Progenitor cell of endocrine pancreas (in vitro differentiated cells): Measurements from ENCODE around the gene ASAP2. TPM values are rescaled to one million over a fixed set of nuclear protein-coding genes. Genes with fewer than 3 reads are reported as not detected.
"Not testable (repeated sequence)": the region's sequence is repeated elsewhere in the genome, so short reads cannot be mapped to it uniquely, and the experiment has no call there.

ENCODE experiments used
- DNase-seq: peaks from one replicate; pipeline ENCODE4 v3.0.0; 2021; ENCODE audit warnings: low spot score; ENCODE audit not compliant: unreplicated experiment
- H3K27ac Mint-ChIP-seq: 2 replicates; pipeline ENCODE4 v1.8.0; 2021; ENCODE audit warnings: mild to moderate bottlenecking, moderate library complexity, mixed read lengths
- H3K27me3 Mint-ChIP-seq: 2 replicates; pipeline ENCODE4 v1.8.0; 2021; ENCODE audit warnings: mixed read lengths
- H3K36me3 Mint-ChIP-seq: 2 replicates; pipeline ENCODE4 v1.8.0; 2022; ENCODE audit warnings: mixed read lengths; ENCODE audit not compliant: insufficient read depth
- H3K4me1 Mint-ChIP-seq: 2 replicates; pipeline ENCODE4 v1.8.0; 2021; ENCODE audit warnings: low read depth, mixed read lengths
- H3K4me3 Mint-ChIP-seq: 2 replicates; pipeline ENCODE4 v1.8.0; 2021; ENCODE audit warnings: low read depth, mild to moderate bottlenecking, moderate library complexity, mixed read lengths
- H3K9me3 Mint-ChIP-seq: 2 replicates; pipeline ENCODE4 v1.8.0; 2021; ENCODE audit warnings: low read depth, mixed read lengths
- total RNA-seq: library from RNA; stranded (reverse); gene quantifications from 2 replicates; pipeline ENCODE4 v1.2.1, GENCODE V29; 2021
- TF ChIP-seq, protein P1 (sequence below): fragments of 200-600 bp; sonication (generic); IDR thresholded peaks from one replicate; pipeline ENCODE4 v1.5.0; 2021; ENCODE audit warnings: antibody characterized with exemption, mild to moderate bottlenecking; ENCODE audit not compliant: unreplicated experiment

The ASAP2 gene
- total RNA-seq, 1 donor from 2014 or later, result 65.4 TPM

GRCh38 chr2:9391961-9392720 is 185.5 kb downstream of the ASAP2 start:
- H3K27me3 Mint-ChIP-seq, result no peaks in the 10 kb centered on the region
- no peaks in the 10 kb centered on the region for H3K9me3 Mint-ChIP-seq
- H3K36me3 Mint-ChIP-seq, result peaks cover 24% of the 10 kb centered on the region
- TF ChIP-seq, protein P1, sequence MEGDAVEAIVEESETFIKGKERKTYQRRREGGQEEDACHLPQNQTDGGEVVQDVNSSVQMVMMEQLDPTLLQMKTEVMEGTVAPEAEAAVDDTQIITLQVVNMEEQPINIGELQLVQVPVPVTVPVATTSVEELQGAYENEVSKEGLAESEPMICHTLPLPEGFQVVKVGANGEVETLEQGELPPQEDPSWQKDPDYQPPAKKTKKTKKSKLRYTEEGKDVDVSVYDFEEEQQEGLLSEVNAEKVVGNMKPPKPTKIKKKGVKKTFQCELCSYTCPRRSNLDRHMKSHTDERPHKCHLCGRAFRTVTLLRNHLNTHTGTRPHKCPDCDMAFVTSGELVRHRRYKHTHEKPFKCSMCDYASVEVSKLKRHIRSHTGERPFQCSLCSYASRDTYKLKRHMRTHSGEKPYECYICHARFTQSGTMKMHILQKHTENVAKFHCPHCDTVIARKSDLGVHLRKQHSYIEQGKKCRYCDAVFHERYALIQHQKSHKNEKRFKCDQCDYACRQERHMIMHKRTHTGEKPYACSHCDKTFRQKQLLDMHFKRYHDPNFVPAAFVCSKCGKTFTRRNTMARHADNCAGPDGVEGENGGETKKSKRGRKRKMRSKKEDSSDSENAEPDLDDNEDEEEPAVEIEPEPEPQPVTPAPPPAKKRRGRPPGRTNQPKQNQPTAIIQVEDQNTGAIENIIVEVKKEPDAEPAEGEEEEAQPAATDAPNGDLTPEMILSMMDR, result no peak
- H3K4me3 Mint-ChIP-seq, result no peak overlapping the region
- H3K27ac Mint-ChIP-seq, result no peak overlapping the region
- peaks cover 3% of the 10 kb centered on the region for H3K4me1 Mint-ChIP-seq
- no peak for DNase-seq

GRCh38 chr2:9392898-9393765 is 186.5 kb downstream of the ASAP2 start:
- no peak for DNase-seq
- Mint-ChIP-seq H3K4me3 (no peak overlapping the region), H3K9me3 (no peaks in the 10 kb centered on the region), H3K36me3 (peaks cover 24% of the 10 kb centered on the region), H3K27ac (no peak overlapping the region), H3K27me3 (no peaks in the 10 kb centered on the region), H3K4me1 (peaks cover 3% of the 10 kb centered on the region)
- TF ChIP-seq, protein P1, result no peak

DNA sequence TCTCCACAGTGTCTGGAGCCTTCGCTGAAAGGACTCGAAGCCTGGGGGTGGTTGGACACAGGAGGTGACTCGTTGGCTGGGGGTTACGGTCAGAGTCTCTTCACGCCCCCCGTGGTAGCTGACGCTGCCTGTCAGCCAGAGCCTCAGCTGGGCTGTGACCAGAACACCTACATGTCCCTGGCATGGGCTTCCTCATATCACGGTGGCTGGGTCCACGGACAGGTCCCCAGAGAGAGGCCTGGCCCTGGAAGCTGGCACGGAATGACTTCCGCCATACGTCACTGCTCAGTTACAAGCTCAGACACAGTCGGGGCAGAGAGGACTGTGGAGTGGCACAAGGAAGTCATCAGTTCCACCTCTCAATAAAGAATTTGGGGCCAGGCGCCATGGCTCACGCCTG is 188.2 kb downstream of the ASAP2 start:
- H3K27me3 Mint-ChIP-seq, result no peaks in the 10 kb centered on the region
- no peaks in the 10 kb centered on the region for H3K9me3 Mint-ChIP-seq
- H3K4me1 Mint-ChIP-seq, result peaks cover 3% of the 10 kb centered on the region
- H3K4me3 Mint-ChIP-seq, result no peak overlapping the region
- DNase-seq, result no peak
- H3K36me3 Mint-ChIP-seq, result peaks cover 20% of the 10 kb centered on the region
- H3K27ac Mint-ChIP-seq, result no peak overlapping the region
- TF ChIP-seq, protein P1, result no peak

DNA sequence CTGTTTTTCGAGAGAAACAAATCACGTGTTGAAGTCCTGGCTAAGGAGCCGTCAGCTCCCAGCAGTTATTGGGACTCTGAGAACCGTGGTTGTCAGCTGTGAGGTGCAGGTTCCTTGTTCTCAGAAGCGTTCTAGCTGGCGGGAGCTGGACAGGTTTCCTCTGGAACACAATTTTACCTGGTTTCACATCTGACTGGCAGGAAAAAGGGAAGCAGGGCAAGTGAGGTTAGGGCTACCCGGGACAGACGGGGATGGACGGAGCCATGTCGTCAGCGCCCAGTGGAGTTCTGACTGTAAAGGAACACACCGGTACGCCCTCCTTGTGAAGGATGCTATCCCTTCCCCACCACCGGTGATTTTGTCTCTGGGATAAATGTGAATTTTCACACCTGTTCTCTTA is 190.6 kb downstream of the ASAP2 start:
- TF ChIP-seq, protein P1, result no peak
- Mint-ChIP-seq H3K9me3 (no peaks in the 10 kb centered on the region), H3K27ac (no peak overlapping the region), H3K27me3 (no peaks in the 10 kb centered on the region), H3K4me1 (peaks cover 7% of the 10 kb centered on the region), H3K36me3 (peaks cover 13% of the 10 kb centered on the region), H3K4me3 (no peak overlapping the region)
- DNase-seq, result no peak

- not testable (repeated sequence) for DNase-seq, H3K4me3 Mint-ChIP-seq
- peaks cover 15% of the 10 kb centered on the region for H3K36me3 Mint-ChIP-seq
These were observed 191.6 kb downstream of the ASAP2 start for GRCh38 chr2:9398251-9398650.

More at GRCh38 chr2:9398251-9398650, 191.6 kb downstream of the ASAP2 start:
- H3K27ac Mint-ChIP-seq, result peak overlapping the region; percentile 24
- H3K27me3 Mint-ChIP-seq, H3K4me1 Mint-ChIP-seq, H3K9me3 Mint-ChIP-seq: not testable (repeated sequence)
